ENCODE results near the gene SRSF3.
"Not testable (repeated sequence)": the region's sequence is repeated elsewhere in the genome, so short reads cannot be mapped to it uniquely, and the experiment has no call there.

The SRSF3 gene

DNA sequence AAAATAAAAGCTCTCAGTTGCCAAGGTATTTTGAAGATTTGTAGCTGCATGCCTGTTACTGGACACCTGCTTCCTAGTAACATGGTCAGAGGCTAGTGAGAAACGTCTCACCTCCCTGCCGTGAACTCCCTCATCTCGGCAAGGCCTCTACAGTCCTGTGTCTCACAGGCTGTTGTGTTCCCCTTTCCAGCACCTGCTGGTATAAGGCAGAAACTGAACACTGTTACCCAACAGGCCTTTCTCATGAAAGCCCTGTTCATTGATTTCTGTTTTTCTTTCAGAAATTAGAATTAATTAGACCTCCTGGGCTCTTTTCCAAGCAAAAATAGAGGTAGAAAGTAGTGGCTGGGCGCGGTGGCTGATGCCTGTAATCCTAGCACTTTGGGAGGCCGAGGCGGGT lies 17.6 kb upstream of the SRSF3 start:
- no peak for DNase-seq (ENCODE audit: low read depth in 2 of 2)

DNA sequence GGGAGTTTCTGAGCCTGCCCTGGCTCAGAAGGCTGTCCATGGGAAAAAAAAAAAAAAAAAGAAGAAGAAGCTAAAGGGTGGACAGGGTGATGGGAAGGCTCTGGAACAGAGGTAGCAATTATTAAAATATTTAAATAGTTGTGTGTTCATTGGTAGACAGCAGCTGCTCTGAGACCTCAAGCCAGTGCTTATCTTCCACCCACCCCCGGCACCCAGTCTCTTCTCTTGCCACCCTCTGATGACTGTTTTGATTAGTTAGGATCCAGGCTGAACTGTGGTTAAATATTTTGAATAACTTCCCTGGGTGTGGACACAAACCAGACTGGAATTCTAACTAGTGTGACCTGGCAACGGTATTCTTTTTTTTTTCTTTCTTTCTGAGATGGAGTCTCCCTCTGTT lies 16.9 kb upstream of the SRSF3 start:
- DNase-seq (ENCODE audit: low read depth in 2 of 2) = no peak

DNA sequence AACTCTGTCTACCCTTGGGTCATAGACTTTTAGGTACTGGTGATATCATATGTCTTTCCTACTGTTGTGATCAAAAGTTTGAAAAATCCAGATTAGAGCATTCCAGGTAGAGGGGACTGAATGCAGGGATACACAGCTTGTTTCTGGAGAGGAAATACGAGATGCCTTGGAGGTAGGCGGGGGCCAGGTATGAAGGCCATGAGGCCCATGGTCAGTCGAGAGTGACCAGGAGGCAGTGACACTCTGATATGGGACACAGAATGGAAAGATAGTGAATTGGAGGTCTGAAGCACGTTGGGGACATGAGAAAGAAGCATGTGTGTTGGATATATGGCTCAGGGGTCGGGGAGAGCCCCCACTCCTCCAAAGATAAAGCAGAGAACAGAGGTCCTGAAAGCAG lies 16.1 kb upstream of the SRSF3 start:
- no peak for DNase-seq (ENCODE audit: low read depth in 2 of 2)

DNA sequence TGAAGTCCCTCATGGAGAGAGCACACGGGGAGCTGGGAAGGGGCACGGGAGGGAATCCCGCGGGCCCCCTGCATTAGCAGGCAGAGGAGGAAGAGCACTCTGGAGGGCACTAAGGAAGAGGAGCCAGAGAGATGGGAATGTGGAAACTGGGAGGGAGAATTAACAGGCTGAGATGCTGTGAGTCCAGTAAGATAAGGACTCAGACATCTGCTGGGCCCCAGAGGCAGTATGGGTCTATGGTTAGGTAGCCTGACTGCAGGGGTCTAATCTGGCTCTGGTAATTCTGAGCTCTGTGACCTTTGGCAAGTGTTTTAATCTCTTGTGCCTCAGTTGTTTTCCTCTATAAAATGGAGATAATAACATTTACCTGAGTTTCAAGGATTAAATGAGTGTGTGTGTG lies 15.7 kb upstream of the SRSF3 start:
- no peak for DNase-seq (ENCODE audit: low read depth in 2 of 2)

DNA sequence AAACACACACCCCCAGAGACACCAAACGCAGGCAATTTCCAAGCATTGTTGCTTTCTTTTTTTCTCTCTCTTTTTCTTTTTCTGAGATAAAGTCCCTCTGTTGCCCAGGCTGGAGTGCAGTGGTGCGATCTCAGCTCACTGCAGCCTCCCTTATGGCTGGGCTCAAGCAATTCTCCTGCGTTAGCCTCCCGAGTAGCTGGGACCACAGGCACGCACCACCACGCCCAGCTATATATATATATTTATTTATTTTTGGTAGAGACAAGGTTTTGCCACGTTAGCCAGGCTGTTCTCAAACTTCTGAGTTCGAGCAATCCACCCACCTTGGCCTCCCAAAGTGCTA lies 14.0 kb upstream of the SRSF3 start:
- DNase-seq (ENCODE audit: low read depth in 2 of 2) = no peak

DNA sequence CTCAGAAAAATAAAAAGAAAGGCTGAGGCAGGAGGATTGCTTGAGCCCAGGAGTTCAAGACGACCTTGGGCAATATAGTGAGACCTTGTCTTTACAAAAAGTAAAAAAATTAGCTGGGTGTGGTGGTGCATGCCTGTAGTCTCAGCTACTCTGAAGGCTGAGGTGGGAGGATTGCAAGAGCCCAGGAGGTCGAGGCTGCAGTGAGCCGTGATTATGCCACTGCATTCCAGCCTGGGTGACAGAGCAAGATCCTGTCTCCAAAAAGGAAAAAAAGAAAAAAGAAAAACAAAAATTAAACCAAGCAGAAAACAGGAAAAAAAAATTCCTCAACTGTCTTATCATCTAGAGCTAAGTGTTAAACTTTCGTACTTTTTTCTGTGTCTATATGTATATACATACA lies 12.4 kb upstream of the SRSF3 start:
- no peak for DNase-seq (ENCODE audit: low read depth in 2 of 2)

DNA sequence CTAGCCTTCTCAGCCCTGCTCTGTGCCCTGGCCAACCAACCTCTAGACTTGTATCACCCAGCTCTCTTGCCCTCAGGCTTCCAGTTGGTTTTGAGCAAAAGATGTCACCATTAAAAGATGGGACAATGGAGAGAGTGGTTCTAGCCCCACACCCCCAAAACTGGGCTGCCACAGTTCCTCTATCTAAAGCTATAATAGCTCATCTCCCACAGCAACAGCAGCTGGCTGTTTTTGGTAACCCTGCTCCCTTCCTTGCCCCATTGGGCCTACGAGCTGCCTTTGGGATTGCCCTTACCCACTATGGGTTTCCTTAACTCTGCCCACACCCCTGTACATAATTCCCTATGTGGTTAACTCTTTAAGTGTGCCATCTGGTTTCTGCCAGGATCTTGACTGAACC lies 7.6 kb upstream of the SRSF3 start:
- no peak for DNase-seq (ENCODE audit: low read depth in 2 of 2)

DNA sequence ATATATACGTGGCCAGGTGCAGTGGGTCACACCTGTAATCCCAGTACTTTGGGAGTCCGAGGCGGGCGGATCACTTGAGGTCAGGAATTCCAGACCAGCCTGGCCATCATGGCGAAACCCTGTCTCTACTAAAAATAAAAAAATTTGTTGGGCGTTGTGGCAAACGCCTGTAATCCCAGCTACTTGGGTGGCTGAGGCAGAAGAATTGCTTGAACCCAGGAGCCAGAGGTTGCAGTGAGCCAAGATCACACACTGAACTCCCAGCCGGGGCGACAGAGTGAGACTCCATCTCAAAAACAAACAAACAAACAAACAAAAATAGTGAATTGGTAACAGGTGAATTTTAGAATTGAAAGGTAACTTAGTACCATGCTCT lies 5.1 kb upstream of the SRSF3 start:
- DNase-seq (ENCODE audit: low read depth in 2 of 2) = not testable (repeated sequence)

DNA sequence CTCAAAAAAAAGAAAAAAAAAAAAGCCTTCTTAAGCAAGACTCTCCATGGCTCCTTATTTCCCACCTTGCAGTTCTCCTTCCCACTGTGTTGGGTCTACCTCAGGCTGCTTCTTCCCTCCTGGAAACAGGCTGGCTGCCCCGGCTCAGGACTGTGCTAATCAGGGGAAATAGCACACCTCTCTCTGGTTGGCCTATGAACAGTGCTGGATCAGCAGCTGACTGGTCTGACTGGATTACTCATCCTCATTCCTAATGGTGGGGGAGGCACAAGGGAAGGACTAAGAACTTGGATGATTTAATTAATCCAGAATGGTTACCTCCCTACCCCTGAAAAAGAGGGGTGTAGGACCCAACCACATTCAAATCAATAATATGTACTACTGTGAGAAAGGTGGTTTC lies 3.9 kb upstream of the SRSF3 start:
- no peak for DNase-seq (ENCODE audit: low read depth in 2 of 2)

DNA sequence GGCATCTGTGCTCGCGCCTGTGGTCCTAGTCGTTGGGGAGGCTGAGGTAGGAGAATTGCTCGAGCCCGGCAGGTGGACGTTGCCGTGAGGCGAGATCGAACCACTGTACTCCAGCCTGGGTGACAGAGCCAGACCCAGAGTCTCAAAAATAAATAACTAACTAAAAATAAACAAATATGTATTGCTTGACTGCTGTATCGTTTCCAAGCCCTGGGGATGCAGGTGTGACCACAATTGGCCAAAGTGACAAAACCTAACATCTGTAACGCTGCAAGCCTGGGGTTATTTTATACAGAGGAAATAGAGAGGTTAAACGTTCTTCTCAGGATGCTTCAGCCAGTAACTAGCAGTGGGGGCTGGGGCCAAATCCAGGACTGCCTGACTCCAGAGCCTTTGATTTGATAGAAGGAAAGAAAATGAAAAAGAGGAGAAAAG lies 1.9 kb upstream of the SRSF3 start:
- DNase-seq (ENCODE audit: low read depth in 2 of 2) = no peak

DNA sequence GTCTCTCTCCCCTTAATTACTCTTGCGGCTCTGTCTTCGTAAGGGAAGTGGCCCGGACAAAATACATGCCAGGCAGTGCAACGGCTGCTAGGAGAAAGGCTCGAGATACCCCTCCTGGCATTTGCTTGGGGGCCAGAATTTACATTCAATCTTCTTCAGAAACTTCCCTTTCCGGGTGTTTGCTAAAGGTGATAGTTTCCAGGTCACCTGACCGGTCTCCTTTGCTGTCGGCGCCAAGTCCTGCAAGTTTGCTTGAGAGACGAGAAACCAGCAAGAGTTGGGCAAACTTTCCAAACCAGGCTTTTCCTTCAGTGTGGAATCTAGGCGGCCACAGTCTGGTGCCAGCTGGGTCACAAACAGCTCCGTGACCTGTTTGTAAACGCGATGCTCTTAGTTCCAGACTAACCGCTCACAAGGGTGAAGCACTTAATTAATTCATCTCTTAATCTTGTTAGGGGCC lies 563 bp upstream of the SRSF3 start:
- DNase-seq (ENCODE audit: low read depth in 2 of 2) = no peak

DNA sequence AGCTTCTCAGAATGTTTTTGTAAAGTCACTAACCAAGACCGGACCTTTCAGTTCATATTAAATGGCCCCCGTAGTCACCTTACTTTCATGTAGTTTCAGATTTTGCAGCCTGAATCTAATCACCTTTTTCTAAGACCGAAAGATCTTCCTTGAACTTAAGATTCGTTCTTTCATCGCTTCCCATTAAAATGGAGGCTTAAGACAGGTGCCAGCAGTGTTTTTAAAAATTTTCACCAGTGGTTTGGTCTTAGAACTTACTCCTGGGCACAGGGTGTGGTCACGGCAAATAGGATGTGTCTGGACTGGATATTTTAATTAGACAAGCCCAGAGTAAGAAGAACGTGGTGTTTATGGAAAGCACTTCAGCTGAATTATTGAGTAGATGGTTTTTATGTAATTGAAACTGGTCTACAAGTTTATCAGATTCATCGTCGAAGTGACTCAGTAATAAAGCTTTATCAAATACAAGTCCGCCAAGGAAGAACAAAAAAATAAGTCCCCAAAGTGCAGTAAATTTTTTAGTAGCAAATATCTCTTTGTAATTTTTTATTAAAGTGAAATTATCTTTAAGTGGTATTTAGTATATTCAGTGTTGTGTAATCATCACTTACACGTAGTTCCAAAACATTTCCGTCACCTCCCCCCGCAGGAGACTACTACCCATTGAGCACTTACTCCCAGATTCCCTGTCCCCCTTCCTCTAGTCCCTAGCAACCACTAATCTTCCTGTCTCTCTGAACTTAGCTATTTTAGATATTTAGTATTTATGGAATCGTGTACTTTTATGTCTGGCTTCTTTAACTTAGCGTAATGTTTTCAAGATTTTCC lies 868 bp downstream of the SRSF3 start:
- no peak for DNase-seq (ENCODE audit: low read depth in 2 of 2)

DNA sequence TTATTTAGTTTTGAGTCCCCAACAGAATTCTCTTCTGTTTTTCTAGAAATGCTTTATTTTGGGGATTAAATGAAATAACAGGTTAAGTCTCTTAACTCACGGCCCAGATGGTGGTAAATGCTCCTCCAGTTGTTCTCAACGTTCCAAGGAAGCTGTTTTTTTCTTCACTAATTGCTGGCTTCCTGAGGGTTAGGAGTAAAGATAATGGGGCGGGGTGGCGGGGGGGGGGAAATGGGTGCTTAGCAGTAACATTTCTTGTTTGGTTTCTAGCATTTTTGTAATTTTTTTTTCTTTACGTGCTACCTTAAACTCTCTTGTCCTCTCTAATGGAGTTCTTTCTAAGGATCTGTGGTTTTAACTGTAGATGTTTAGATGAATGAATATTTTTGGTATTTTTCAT lies 2.2 kb downstream of the SRSF3 start:
- DNase-seq (ENCODE audit: low read depth in 2 of 2) = no peak

DNA sequence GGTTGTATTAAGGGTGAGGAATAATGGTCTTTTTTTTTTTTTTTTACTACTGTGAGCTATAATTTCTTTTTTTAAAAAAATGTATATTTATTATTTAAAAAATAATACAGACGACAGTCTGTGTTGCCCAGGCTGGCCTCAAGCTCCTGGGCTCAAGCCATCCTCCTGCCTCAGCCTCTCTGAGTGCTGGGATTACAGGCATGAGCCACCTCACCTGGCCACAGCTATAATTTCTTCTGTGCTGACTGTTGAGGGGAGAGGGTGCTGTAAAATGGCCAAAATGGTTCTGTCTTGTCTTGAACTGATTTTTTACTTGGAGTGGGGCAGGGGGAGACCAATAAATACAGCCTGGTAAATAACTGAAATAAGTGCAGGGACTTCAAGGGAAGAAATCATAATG lies 3.6 kb downstream of the SRSF3 start:
- no peak for DNase-seq (ENCODE audit: low read depth in 2 of 2)

DNA sequence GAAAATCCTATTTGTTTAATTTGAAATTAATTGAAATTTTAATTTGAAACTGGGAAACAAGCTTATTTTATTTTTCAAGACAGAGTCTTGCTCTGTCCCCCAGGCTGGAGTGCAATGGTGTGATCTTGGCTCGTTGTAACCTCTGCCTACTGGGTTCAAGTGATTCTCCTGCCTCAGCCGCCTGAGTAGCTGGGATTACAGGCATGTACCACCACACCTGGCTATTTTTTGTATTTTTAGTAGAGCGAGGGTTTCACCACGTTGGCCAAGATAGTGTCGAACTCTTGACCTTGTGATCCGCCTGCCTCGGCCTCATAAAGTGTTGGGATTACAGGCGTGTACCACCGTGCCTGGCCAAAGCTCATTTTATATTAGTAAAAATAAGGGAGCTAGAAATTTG lies 4.2 kb downstream of the SRSF3 start:
- DNase-seq (ENCODE audit: low read depth in 2 of 2) = no peak

DNA sequence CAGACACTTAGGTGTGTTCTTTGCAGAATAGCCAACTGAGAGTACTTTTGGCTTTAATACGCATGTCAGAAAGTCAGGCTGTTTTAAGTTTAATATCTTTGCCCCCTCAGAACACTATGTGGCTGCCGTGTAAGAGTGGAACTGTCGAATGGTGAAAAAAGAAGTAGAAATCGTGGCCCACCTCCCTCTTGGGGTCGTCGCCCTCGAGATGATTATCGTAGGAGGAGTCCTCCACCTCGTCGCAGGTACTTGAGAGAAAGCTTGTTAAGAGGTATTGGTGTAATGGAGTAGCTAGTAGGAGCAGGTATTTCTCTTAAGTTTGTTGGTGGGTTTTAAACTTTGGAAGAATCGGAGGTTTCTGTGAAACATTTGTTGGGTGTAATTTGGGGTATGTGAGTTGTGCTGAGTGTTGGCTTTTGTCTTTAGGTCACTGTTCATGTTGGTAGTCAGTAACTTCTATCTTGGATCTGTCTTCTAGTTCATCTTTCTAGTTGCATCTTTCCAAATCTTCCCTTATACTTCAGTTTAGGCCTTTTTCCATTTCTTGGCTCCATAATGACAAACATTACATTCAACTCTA lies 4.7 kb downstream of the SRSF3 start:
- no peak for DNase-seq (ENCODE audit: low read depth in 2 of 2)

DNA sequence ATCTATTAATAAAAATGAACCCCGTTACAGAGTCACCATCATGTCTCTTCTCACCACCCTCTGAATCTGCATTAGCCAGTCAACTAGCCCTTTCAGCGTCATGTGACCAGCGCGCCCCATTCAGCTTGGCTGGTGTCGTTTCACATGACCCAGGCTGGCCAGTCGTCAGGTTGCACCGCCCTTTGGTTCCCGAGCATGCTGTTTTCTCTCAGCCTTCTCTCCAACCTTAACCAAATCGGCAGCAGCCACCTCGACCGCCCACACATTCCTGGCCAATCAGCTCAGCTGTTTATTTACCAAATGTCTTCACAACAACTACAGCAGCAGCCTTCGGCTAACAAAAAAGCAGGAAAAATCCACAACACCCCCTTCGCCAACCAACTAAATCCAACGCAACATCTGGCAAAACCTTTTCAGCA lies 5.6 kb downstream of the SRSF3 start:
- no peak for DNase-seq (ENCODE audit: low read depth in 2 of 2)

DNA sequence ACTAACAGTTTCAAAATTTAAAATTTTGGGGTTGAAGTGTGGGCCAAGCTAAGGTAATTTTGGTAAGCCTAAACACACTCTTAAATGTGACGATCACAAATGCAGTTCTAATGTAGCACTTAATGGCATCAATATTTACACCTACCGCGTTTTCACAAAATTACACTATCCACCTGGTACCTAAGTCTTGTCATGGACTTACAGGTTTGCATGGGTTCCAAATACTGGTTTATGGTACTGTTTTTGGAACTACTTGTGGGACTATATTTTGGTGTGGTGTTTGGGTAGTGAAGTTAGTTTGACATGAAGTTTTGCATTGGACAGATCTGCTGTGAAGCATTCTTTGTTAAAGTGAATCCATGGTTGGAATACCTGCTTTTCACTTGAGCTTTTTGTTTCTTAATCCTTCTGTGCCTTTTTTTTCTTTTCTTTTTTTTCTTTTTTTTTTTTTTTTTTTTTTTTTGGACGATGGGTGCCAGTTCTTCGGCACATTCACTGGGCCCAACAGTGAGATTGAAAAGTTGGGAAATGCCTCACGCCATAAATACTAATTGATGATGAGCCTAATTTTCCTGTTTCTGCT lies 6.5 kb downstream of the SRSF3 start:
- no peak for DNase-seq (ENCODE audit: low read depth in 2 of 2)

DNA sequence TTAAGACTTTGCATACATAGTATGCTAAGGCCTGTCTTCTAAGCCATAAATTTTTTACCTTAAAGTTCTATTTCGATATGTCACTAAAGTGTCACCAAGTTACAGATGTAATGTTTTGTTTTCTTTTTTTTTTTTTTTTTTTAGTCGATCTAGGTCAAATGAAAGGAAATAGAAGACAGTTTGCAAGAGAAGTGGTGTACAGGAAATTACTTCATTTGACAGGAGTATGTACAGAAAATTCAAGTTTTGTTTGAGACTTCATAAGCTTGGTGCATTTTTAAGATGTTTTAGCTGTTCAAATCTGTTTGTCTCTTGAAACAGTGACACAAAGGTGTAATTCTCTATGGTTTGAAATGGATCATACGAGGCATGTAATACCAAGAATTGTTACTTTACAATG lies 7.7 kb downstream of the SRSF3 start:
- DNase-seq (ENCODE audit: low read depth in 2 of 2) = not testable (repeated sequence)

DNA sequence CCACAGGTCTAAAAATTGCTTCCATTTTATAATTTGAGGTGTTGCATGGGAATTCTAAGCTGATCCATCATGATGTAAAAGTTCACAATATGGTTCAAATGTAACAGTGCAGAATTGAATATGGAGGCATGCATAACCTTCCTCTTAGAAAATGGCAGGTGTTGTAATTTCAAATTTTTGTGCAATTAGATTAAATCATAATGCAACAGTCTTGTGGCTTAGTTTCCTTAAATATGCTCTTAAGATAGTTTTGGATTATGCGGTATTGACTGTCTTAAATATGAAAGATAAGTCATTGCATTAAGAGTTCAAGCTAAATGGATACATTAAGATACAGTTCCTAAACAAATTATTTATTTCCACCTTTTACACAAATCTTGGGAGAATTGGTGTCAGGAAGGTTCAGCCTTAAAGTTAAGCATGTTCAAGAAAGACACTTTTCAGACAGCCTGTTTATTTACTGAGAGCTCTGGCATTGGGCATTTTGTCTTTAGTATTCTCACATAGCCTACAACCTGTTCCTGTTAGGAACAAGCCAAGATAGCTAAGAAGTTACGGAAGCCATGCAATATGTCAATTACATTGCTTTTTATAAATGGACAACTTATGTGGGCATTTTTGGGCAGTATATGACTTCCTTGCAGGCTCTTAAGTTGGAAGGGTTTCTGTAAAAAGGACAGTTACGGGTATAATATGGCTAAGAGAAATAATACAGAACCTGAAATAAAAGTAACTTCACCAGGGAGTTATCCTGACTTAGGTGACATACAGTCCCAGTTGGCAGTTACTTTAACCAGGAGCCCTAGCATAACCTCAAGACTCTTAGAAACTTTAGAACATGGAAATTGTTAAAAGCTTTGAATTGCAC lies 9.3 kb downstream of the SRSF3 start:
- DNase-seq (ENCODE audit: low read depth in 2 of 2) = no peak

DNA sequence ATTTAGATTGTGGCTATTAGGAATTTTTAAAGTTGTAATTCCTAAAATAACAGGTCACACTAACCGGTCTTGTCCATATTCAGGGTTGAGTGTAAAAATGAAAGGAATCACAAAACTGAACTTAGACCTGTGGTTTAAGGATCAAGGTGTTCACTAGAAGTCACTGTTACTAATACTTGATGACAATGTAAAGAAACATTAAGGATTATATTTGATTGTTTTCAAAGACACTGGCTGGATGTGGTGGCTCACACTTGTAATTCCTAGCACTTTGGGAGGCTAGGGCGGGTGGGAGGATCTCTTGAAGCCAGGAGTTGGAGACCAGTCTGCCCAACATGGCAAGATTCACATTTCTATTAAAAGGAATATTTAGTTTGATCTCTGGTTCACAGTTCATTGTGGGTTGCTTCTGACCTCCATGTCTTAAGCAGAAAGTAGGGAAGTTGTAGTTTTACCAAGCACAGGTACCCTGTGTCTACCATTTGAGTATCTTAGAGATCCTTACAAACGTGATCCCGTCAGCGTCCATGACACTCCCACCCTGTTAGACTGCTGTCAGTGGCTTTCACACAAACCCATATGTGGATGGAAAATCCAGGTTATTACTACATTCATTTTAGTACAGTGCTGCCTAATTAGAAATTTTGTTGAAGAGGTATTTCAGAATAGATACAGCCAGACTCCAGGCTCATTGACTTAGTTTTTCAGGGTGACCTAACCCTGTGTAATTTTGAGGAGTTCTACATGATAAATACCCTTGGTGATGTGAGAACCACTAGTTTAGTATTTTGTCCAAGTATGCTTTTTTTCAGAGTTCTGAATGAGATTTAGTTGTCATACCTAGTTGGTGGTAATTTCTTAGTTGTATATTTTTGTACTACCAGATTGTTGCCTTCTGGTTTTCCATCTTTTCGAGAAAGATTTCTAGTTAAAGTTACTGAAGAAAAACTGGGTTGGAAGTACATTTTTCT lies 10.2 kb downstream of the SRSF3 start:
- DNase-seq (ENCODE audit: low read depth in 2 of 2) = no peak

Data from stimulated activated CD8-positive, alpha-beta memory T cell treated with anti-CD3 and anti-CD28 coated beads, Interleukin-7, amount 100 ng/mL, for 1 hour (primary cell).